HG02678 (cell line): Measurements from ENCODE around the gene DPH6.
"Not testable (repeated sequence)": the region's sequence is repeated elsewhere in the genome, so short reads cannot be mapped to it uniquely, and the experiment has no call there.

Experiments
- ATAC-seq: cut with Tn5 transposase; IDR thresholded peaks from one replicate; pipeline ENCODE4 v1.9.1; 2021; ENCODE audit warnings: mild to moderate bottlenecking, moderate library complexity; ENCODE audit not compliant: unreplicated experiment

DPH6 gene

DNA sequence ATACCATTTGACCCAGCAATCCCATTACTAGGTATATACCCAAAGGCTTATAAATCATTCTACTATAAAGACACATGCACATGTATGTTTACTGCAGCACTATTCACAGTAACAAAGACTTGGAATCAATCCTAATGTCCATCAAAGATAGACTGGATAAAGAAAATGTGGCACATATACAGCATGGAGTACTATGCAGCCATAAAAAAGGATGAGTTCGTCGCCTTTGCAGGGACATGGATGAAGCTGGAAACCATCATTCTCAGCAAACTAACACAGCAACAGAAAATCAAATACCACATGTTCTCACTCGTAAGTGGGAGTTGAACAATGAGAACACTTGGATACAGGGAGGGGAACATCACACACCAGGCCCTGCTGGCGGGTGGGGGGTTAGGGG, 104.7 kb downstream of the DPH6 start:
- ATAC-seq = not testable (repeated sequence)

DNA sequence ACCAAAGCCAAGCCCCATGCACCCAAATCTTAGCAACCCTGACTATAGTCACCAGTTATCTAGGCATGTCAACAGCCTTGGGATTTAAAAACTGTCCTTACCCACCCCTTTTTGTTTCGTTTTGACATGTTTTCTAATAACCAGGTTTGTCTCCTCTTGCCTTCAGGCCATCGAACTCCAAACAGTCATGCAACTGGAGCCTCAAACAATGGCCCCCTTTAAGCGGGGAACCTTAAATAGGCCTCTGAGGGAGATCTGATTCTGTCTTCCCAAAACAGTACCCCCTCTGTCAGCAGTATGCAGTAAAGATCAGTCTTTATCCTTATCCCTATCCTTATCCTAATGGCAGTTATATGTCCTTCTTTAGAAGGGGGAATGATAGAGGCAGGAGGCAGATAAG, 105.7 kb downstream of the DPH6 start:
- ATAC-seq = no peak

DNA sequence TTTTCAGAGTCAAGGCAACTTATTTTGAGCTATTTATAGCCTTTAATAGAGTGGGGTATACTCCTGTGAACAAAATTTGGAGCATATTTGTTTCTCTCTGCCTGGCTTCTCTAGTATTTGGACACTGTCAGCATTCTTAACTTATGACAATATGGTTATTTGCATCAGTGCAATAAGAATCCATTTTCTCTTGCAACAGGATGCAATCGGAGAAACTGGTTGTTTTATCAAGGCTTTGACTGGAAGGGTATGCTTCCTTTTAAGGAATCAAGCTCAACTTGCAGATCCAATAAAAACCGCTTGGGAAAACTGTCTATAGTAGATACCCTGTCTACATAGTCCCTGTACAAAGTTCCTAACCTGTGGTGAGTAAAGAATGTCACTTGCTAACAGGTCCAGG, 106.7 kb downstream of the DPH6 start:
- no peak for ATAC-seq

DNA sequence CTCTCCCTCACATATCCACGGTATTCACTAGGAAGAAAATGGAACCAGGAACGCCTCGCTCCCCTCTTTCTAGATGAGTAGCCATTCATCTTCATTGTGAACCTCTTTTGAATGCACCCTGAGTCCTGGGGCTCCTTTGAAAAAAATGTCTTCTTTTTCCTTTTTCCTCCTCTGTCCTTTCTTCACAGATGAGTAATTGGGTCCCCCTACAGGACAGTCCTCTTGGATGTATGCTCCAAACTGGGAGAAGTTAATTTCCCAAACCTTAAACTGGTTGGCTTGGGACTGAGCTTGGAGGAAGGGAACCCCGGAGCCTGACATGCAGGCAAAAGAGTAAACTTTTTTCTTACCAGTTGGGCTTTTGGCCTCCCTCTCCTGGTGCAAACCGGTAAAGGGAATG, 108.8 kb downstream of the DPH6 start:
- ATAC-seq = no peak

DNA sequence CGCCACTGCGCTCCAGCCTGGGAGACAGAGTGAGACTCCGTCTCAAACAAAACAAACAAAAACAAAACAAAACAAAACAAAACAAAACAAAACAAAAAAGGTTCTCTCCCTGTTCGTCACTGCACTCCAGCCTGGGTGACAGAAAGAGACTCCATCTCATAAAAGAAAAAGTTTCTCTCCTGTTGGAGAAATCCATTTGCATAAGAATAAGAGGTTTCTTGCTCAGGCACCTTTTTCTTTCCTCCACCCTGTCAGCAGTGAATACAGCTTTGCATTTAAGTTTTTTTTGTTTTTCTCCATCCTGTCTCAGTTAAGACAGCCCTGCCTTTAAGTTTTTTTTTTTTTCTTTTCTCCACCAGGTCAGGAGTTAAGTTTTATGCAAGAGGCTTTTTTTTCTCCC, 109.5 kb downstream of the DPH6 start:
- no peak for ATAC-seq

DNA sequence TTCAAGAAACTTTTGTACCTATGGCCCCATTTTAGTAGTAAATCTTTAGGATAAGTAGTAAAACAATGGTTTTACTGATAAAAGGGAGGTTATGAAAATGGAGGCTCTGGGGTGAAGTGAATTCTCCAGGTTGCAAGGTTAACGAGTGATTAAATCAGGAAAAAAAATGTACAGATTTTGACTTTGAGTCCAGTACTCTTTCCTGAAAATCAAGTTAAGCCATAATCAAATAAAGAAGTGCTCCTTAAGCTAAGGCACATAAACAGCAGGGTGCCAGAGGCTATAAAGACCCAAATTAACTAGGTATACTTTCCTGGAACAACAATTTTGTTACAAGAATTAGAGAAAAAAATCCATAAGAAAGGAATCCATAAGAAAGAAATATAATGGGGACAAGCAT, 114.7 kb downstream of the DPH6 start:
- ATAC-seq = no peak

DNA sequence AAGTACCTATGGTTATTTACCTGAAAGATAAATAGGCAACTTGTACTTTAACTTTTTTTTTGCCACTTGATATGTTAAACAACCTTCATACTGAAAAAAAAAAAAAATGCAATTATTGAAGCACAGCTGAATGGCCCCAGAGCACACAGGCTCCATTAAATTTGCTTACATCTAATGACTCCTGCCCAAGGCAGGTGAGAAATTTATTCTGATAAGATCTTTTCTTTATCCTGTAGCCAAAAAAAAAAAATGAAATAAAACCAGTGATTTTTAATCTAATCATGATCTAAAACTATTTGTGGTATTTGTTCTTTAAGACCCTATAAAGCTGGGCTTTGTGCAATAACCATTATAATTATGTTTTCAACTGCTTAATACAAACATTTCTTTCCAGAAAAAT, 115.7 kb downstream of the DPH6 start:
- ATAC-seq = no peak

DNA sequence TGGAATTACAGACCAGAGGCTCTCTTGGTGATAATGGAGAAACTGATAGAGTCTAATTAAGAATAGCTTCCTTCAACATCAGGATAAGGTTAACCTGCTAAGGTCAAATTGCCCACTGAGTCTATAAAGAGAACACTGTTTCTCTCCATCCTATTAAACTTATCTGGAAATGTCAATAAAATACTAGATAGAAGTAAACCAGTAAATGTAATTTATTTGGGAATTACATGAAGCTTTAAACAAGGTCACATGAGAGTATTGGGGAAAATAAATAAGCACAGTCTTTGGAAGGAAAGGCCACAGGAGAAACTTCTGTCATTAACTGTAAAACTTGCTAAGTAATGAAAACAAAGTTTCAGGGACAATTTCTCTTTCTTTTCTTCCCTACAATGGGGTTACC, 118.5 kb downstream of the DPH6 start:
- ATAC-seq = no peak

DNA sequence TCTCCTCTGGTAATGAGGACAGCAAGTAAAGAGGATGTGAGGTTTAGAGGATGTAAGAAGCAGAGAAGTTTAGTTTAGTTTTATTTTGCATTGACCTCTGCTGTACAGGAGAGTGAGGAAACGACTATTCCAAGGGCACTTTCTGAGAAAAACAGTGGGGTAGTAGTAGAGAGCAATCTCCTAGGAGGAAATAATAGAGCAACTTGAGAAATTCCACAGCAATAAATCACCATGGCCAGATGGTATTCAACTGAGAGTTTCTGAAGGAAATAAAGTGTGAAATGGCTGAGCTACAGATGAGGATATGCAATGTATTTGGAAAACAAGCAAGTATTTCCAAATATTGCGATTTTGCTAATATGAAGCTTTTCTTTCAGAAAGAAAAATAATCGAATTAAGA, 118.9 kb downstream of the DPH6 start:
- no peak for ATAC-seq

DNA sequence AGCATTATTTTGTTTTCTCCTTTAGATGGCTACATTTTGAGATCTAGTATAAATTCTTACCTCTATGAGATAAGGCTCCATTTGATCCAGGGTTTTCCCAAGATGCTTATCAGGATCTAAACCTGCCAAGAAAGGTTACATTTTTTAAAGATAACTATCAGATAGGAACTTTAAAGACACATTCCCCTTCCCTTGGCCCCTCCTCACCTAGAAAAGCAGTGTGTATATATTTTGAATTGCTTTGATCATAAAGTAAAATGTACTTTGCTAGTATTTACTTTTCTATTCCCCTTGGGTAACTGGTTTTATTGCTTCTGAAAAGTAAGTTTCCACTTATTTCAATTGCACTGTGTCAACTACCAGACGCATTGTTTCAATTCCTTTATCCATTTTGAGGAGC, 135.2 kb downstream of the DPH6 start:
- no peak for ATAC-seq

DNA sequence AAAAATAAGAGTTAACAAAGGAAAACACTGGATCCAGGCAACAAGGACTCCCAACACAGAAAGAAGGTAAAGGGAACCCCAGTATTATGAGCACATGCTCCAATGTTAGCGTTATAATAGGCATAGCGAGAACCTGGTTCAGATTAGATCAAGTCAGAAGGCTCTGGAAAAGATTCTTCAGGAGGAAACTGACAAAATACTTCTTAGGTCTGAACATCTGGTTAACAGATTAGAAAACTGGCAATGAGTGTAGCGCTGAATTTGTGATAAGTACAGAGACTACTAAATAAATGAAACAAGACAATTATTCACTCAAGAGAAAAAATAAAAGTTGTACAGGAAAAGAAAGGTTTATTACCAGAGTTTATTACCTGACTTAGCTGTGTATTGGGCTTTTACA, 146.1 kb downstream of the DPH6 start:
- no peak for ATAC-seq

DNA sequence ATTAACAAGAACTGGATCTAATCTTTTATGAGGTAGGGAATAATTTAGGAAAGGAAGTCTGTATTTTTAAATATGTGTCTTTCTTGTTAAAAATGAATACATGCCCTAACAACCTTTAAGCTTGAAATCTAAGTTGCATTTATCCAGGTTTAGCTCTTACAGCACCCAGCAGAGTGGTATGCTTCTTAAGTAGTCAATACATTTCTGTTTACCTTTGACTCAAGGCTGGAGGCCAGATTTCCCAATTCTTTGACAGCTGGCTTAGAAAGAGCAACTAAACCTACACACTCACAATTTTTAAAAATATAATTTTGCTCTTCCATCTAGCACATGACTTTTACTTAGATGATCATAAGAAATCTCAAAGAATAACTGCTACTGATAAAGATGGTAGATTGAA, 148.9 kb downstream of the DPH6 start:
- ATAC-seq = no peak

DNA sequence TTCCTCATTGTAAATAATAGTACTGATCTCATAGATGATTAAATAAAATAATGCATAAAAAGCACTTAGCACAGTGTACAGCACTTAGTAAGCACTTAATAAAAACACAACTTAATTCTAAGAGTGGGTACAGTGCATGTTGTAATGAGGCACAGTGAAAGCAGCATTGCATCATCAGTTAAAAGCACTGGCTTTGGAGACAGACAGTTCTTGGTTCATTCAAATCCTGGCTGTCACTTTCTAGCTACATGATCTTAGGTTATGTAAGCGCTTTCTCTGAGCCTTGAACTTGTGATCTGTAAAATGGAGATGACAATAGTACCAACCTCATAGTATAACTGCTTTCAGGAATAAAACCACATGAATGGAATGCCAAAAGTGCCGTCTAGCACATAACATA, 151.5 kb downstream of the DPH6 start:
- ATAC-seq = no peak

DNA sequence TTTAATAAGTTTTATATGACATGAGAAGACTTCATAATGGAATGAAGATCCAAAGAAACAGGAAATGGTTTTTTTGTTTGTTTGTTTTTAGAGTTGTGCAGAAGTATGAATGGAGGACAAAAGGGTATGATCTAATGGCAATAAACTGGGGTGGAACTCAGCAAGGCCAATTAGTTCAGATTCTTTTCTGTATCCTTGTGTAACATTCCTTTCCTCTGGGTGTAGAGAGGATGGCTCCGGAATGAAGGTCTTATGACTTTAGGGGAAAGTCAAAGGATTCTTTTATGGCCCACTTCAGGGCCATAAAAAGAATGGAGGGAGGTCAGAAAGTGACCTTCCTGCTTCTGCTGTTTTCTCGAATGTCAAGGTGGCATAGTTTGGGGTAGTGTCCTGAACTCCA, 152.6 kb downstream of the DPH6 start:
- no peak for ATAC-seq

DNA sequence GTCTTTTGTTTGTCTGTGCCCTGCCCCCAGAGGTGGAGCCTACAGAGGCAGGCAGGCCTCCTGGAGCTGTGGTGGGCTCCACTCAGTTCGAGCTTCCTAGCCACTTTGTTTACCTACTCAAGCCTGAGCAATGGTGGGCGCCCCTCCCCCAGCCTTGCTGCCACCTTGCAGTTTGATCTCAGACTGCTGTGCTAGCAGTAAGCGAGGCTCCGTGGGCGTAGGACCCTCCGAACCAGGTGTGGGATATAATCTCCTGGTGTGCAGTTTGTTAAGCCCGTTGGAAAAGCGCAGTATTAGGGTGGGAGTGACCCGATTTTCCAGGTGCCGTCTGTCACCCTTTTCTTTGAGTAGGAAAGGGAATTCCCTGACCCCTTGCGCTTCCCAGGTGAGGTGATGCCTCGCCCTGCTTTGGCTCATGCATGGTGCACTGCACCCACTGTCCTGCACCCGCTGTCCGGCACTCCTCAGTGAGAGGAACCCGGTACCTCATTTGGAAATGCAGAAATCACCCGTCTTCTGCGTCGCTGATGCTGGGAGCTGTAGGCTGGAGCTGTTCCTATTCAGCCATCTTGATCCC, 154.5 kb downstream of the DPH6 start:
- not testable (repeated sequence) for ATAC-seq

DNA sequence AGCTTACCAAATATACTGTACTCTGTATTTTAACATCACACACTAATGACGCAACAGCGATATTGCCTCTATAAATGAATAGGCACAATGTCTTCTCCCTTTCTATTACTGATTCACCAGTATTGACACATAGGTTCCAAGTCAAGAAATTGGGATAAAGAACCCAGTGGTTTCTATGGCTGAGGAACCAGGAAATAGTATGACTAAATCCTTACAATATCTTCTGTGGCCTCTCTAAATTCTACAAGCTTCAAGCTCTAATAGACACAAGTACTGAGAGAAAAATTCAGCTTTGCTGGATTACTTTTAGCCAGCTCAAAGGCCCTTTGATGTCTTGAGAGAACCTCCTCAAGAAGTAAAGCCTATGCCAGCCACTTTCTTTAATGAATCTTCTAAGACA, 162.5 kb downstream of the DPH6 start:
- no peak for ATAC-seq

DNA sequence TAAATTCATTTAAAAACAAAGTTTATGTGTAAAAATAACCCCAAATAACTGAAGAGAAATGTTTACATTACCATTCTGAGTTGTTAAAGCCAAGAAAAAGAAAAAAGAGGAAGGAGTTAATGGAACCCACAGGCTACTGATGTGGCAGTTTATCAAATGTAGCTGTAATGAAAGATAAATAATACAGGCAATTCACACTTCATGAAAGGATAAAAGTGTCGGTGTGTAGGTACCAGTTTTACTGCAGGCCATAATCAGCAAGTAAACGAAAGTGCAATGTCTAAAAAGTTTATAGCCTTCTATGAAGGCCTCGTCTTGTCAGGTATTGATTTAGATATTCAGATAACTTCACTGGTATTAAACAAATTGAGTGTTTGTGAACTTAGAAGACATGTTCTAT, 164.6 kb downstream of the DPH6 start:
- no peak for ATAC-seq

DNA sequence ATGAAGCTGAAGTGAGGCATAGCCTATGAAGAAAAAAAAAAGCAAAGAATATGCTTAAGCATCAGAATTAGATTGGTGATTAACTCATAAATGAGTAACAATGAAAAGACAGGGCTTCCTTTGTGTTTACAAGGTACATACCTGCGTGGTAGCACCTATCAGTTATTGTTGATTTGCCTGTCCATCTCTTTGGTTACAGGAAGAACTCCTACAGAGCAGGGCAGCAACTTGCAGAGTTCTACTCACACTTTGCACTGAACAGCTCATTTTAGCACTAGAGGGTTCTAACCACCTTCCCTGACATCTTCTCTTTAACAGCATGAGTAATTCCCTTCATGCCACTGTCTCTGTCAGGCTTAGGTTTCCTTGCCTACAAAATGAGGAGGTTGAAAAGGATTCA, 166.0 kb downstream of the DPH6 start:
- ATAC-seq = no peak

DNA sequence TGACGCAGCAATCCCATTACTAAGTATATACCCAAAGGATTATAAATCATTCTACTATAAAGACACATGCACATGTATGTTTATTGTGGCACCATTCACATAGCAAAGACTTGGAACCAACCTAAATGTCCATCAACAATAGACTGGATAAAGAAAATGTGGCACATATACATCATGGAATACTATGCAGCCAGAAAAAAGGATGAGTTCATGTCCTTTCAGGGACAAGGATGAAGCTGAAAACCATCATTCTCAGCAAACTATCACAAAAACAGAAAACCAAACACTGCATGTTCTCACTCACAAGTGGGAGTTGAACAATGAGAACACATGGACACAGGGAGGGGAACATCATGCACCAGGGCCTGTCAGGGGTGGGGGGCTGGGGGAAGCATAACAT, 167.5 kb downstream of the DPH6 start:
- not testable (repeated sequence) for ATAC-seq

DNA sequence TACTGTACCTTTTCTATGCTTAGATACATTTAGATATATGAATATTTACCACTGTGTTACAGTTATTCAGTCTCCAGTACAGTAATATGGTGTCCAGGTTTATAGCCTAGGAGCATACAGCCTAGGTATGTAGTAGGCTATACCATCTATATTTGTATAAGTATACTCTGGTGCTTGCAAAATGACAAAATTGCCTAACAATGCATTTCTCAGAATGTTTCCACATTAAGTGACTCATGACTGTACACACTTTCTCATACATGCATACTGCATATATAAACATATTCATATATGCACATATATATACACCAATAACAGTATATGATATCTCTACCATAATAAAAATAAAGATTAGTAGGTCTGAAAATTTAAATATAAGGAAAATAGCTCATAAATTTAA, 169.3 kb downstream of the DPH6 start:
- ATAC-seq = no peak

DNA sequence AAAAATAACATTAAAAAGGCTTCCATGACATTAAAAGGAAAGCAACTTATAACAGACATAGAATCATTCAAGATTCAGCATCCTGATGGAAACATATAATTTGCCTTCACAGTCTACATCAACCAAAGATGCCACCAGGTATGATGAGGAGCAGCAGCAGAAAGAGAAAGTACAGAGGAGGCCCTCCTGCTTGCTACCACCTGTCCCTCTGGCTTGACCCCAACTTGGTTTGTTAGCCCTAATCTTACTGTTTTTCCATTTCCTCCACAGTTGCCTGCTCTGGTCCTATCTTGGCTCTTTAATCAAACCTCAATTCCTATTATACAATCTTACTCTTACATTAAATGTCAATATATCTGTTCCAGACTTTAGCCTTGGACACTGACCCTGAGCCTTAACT, 171.3 kb downstream of the DPH6 start:
- ATAC-seq = no peak

DNA sequence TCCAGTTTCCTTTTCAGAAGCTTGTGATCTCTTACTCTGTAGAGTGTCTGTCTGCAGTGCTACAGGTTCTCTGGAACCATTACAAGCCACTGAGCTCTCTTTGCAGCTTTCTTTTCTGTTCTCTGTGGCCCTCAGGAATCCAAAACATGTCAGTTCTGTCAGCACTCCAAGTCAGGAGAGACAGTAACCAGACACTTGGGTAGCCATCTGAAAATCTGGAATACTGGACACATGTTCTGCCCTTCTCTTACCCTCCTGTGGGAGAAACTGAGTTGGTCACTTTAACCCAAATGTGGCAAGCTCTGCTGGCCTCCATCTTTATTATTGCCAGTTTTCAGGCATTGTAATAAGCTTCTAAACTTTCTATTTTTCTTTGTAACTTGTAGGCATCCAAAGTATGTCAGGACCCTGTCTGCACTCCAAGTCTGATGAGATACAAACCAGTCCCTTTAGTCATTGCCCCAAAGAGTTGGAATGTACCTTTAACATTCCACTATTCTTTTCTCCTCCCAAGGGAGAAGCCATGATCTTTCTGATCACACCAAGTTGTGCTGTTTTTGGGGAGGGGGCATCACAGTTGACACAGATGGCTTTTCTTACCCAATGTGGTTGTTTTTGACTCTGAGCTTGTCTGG, 183.7 kb downstream of the DPH6 start:
- ATAC-seq = no peak

DNA sequence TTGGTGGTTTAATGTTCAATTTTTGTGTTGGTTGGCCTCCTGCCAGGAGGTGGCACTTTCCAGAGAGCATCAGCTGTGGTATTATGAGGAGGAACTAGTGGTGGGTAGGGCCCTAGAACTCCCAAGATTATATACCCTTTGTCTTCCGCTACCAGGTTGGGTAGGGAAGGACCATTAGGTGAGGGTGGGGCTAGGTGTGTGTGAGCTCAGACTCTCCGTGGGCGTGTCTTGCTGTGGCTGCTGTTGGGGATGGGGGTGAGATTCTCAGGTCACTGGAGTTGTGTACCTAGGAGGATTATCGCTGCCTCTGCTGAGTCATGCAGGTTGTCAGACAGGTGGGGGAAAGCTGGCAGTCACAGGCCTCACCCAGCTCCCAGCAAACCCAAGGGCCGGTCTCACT, 187.1 kb downstream of the DPH6 start:
- no peak for ATAC-seq
